RCC 7860 (cell line): ENCODE results near the gene NME3.

ENCODE experiments used
- DNase-seq: peaks from one replicate; pipeline ENCODE4 v3.0.0-alpha.2; 2015; ENCODE audit warnings: low spot score
- FAIRE-seq: peaks from 2 replicates; lab custom pipeline; 2012; peaks lifted over from hg19 to GRCh38; lab: Jason Lieb, UNC

NME3 gene

GRCh38 chr16:1770328-1771187 lies 785 bp downstream of the NME3 start:
- no peak for FAIRE-seq
- no peak for DNase-seq

GRCh38 chr16:1769402-1770300 lies 1.7 kb downstream of the NME3 start:
- no peak for FAIRE-seq
- no peak for DNase-seq

- no peak for FAIRE-seq
Observed at GRCh38 chr16:1768767-1769401, 2.5 kb downstream of the NME3 start.

GRCh38 chr16:1768061-1768766 lies 3.1 kb downstream of the NME3 start:
- no peak for DNase-seq
- FAIRE-seq: no peak

More at GRCh38 chr16:1768767-1769401, 2.5 kb downstream of the NME3 start:
- DNase-seq: no peak

GRCh38 chr16:1767116-1767994 lies 4.0 kb downstream of the NME3 start:
- DNase-seq: no peak
- FAIRE-seq: no peak

GRCh38 chr16:1766701-1767100 lies 4.6 kb downstream of the NME3 start:
- FAIRE-seq (no peak), DNase-seq (no peak)

GRCh38 chr16:1766231-1766630 lies 5.1 kb downstream of the NME3 start:
- DNase-seq (no peak), FAIRE-seq (no peak)

GRCh38 chr16:1765826-1766225 lies 5.5 kb downstream of the NME3 start:
- FAIRE-seq (no peak), DNase-seq (no peak)

- FAIRE-seq (no peak), DNase-seq (no peak)
Observed at GRCh38 chr16:1764971-1765370, 6.4 kb downstream of the NME3 start.

- DNase-seq (no peak), FAIRE-seq (no peak)
Observed at GRCh38 chr16:1763521-1764511, 7.5 kb downstream of the NME3 start.

GRCh38 chr16:1762879-1763520 lies 8.3 kb downstream of the NME3 start:
- FAIRE-seq: no peak
- DNase-seq: no peak

- FAIRE-seq: no peak
Observed at GRCh38 chr16:1762196-1762878, 9.0 kb downstream of the NME3 start.

GRCh38 chr16:1761751-1762150 lies 9.6 kb downstream of the NME3 start:
- FAIRE-seq (no peak), DNase-seq (no peak)

More at GRCh38 chr16:1762196-1762878, 9.0 kb downstream of the NME3 start:
- DNase-seq: no peak

GRCh38 chr16:1760911-1761310 lies 10.4 kb downstream of the NME3 start:
- FAIRE-seq (no peak), DNase-seq (no peak)

- FAIRE-seq (no peak), DNase-seq (no peak)
Observed at GRCh38 chr16:1759511-1759910, 11.8 kb downstream of the NME3 start.

GRCh38 chr16:1758923-1759322 lies 12.4 kb downstream of the NME3 start:
- FAIRE-seq (no peak), DNase-seq (no peak)

GRCh38 chr16:1757714-1758461 lies 13.5 kb downstream of the NME3 start:
- FAIRE-seq (no peak), DNase-seq (no peak)
